Hepatocyte (in vitro differentiated cells): ENCODE results near the gene RPRD2. TPM values are rescaled to one million over a fixed set of nuclear protein-coding genes. Genes with fewer than 3 reads are reported as not detected.
"Not testable (repeated sequence)": the region's sequence is repeated elsewhere in the genome, so short reads cannot be mapped to it uniquely, and the experiment has no call there.

Experiments
- DNase-seq: peaks from one replicate; pipeline ENCODE4 v3.0.0-alpha.2; 2016; ENCODE audit warnings: low spot score
- H2AFZ ChIP-seq: fragments of 200-600 bp; sonication (generic); 2 replicates; pipeline ENCODE4 v1.6.0; 2016; ENCODE audit warnings: antibody characterized with exemption, mild to moderate bottlenecking
- H3K27ac ChIP-seq: fragments of 200-600 bp; sonication (generic); 2 replicates; pipeline ENCODE4 v1.5.1; 2016; ENCODE audit warnings: mild to moderate bottlenecking
- H3K27me3 ChIP-seq: fragments of 200-600 bp; sonication (generic); 2 replicates; pipeline ENCODE4 v1.6.1; 2016
- H3K36me3 ChIP-seq: fragments of 200-600 bp; sonication (generic); replicated peaks from 2 replicates; pipeline ENCODE4 v1.5.1; 2016; ENCODE audit warnings: low read depth; ENCODE audit not compliant: insufficient read depth
- H3K4me1 ChIP-seq: fragments of 200-600 bp; sonication (generic); 2 replicates; pipeline ENCODE4 v1.5.1; 2016; ENCODE audit warnings: mild to moderate bottlenecking, moderate library complexity; ENCODE audit not compliant: insufficient read depth
- H3K4me2 ChIP-seq: fragments of 200-600 bp; sonication (generic); 2 replicates; pipeline ENCODE4 v1.6.0; 2016
- H3K4me3 ChIP-seq: fragments of 200-600 bp; sonication (generic); 2 replicates; pipeline ENCODE4 v1.5.1; 2016; ENCODE audit warnings: mild to moderate bottlenecking
- H3K79me2 ChIP-seq: fragments of 200-600 bp; sonication (generic); 2 replicates; pipeline ENCODE4 v1.6.0; 2017; ENCODE audit warnings: mild to moderate bottlenecking
- H3K9me2 ChIP-seq: fragments of 200-600 bp; sonication (generic); replicated peaks from 2 replicates; pipeline ENCODE4 v1.6.0; 2017; ENCODE audit warnings: mild to moderate bottlenecking; ENCODE audit not compliant: insufficient read depth
- H3K9me3 ChIP-seq: fragments of 200-600 bp; sonication (generic); 2 replicates; pipeline ENCODE4 v1.5.1; 2016; ENCODE audit warnings: low read depth, mild to moderate bottlenecking
- H4K20me1 ChIP-seq: fragments of 200-600 bp; sonication (generic); 2 replicates; pipeline ENCODE4 v1.6.0; 2016; ENCODE audit warnings: mild to moderate bottlenecking; ENCODE audit not compliant: insufficient read depth, poor library complexity, severe bottlenecking
- EZH2 ChIP-seq: fragments of 200-600 bp; sonication (generic); IDR thresholded peaks from 2 replicates; pipeline ENCODE4 v1.6.1; 2016; ENCODE audit warnings: antibody characterized with exemption, mild to moderate bottlenecking, borderline replicate concordance
- EZH2phosphoT487 ChIP-seq: fragments of 200-600 bp; sonication (generic); IDR thresholded peaks from one replicate; pipeline ENCODE4 v1.6.1; 2018; ENCODE audit warnings: antibody characterized with exemption, mild to moderate bottlenecking, low read depth, moderate library complexity; ENCODE audit not compliant: unreplicated experiment, severe bottlenecking
- WGBS: methylation state at CpG from one replicate; pipeline ENCODE4 v1.1.6; 2016; ENCODE audit warnings: low lambda C conversion rate; ENCODE audit errors: missing lambda C conversion rate; 5-methylcytosine and 5-hydroxymethylcytosine counted together
- polyA plus RNA-seq: library from polyadenylated mRNA; unstranded; fragments of >200 nt; fragmentation: Nextera tagmentation; extraction: Ambion mirVana; gene quantifications from 2 replicates; pipeline ENCODE4 v1.2.1, GENCODE V29; 2016
- total RNA-seq: library from RNA; depleted of rRNA; stranded (reverse); fragments of >200 nt; gene quantifications from 2 replicates; pipeline ENCODE4 v1.2.3, GENCODE V29; 2014
- TF ChIP-seq, protein P1 (sequence below): fragments of 200-600 bp; sonication (generic); IDR thresholded peaks from 2 replicates; pipeline ENCODE4 v1.5.1; 2016; ENCODE audit warnings: antibody characterized with exemption, mild to moderate bottlenecking; ENCODE audit not compliant: poor library complexity

Gene RPRD2
- total RNA-seq (14.0 and 16.5 TPM in 2 replicates), polyA plus RNA-seq (15.7 and 18.8 TPM in 2 replicates)

DNA sequence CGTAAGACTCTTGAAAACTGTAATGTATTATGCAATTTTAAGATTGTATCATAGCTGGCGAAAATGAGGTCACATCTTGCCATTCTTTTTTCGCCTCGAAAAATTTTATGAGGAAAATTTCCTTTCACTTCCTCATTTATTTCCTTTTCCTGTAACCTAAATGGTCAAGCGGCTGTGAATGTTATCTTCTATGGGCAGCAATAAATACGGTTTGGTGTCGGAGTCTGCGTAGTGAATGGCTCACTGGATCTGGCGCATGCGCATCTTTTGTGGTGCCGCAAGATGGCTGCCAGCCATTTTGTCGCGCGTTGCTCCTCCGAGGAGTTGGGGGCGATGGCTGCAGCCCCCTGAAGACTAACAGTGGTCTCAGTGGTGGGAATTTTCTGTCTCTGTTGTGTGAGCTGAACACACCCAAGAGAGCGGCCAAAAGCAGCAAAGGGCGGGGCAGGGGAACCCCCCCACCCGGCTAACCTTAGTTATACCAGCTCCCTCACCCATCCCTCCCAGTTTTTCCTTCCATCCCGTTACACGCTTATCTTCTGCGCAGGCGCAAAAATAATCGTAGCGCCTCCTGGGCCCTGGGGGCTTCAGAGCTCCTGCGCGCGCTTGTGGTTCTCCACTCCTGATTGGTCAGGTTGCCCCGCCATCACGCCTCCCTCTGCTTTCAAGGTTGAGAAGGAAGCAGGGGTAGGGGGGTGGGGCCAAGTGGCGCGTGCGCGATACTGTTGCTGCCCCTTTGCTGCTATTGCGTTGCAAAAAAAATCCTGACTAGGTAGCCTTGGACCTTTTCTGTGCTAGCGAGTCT, at the start of gene RPRD2:
RPRD2 (plus strand) TSS at position 722 of the 805 bp plus-strand sequence. CDS start 568 bp downstream, outside the sequence.
- no peaks in the 10 kb centered on the region for H3K4me1 ChIP-seq
- H3K27me3 ChIP-seq, result no peaks in the 10 kb centered on the region
- peak; percentile 100 for DNase-seq
- TF ChIP-seq EZH2 (no peak), EZH2phosphoT487 (no peak)
- TF ChIP-seq, protein P1, sequence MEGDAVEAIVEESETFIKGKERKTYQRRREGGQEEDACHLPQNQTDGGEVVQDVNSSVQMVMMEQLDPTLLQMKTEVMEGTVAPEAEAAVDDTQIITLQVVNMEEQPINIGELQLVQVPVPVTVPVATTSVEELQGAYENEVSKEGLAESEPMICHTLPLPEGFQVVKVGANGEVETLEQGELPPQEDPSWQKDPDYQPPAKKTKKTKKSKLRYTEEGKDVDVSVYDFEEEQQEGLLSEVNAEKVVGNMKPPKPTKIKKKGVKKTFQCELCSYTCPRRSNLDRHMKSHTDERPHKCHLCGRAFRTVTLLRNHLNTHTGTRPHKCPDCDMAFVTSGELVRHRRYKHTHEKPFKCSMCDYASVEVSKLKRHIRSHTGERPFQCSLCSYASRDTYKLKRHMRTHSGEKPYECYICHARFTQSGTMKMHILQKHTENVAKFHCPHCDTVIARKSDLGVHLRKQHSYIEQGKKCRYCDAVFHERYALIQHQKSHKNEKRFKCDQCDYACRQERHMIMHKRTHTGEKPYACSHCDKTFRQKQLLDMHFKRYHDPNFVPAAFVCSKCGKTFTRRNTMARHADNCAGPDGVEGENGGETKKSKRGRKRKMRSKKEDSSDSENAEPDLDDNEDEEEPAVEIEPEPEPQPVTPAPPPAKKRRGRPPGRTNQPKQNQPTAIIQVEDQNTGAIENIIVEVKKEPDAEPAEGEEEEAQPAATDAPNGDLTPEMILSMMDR, result no peak
- peaks cover 40% of the 10 kb centered on the region for H3K79me2 ChIP-seq
- peak within 1 kb of the TSS; percentile 78 for H2AFZ ChIP-seq
- H3K36me3 ChIP-seq, result no peaks in the 10 kb centered on the region
- peak within 1 kb of the TSS; percentile 56 for H3K4me3 ChIP-seq
- WGBS, result 3% methylated on average over 36 of the region's 36 CpGs
- peak within 1 kb of the TSS; percentile 80 for H3K4me2 ChIP-seq
- peaks cover 8% of the 10 kb centered on the region for H4K20me1 ChIP-seq
- peak within 1 kb of the TSS; percentile 95 for H3K27ac ChIP-seq
- H3K9me2 ChIP-seq, result no peaks in the 10 kb centered on the region
- no peaks in the 10 kb centered on the region for H3K9me3 ChIP-seq

DNA sequence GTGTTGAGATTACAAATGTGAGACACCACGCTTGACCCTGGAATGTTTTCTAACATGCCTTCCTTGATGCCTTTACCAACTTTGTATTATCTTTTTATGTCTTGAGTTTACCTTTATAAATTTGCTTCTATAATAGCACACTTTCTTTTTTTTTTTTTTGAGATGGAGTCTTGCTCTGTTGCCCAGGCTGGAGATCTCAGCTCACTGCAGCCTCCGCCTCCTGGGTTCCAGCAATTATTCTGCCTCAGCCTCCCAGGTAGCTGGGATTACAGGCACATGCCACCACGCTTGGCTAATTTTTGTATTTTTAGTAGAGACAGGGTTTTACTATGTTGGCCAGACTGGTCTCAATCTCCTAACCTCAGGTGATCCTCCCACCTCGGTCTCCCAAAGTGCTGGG, 49.3 kb upstream of the RPRD2 start:
- H3K27ac ChIP-seq, H3K4me2 ChIP-seq, H3K9me3 ChIP-seq, H3K9me2 ChIP-seq, DNase-seq, H4K20me1 ChIP-seq, H3K4me3 ChIP-seq, H3K79me2 ChIP-seq, H3K36me3 ChIP-seq, H3K27me3 ChIP-seq, H3K4me1 ChIP-seq, H2AFZ ChIP-seq: not testable (repeated sequence)
- 92% methylated on average over 4 of the region's 4 CpGs for WGBS

DNA sequence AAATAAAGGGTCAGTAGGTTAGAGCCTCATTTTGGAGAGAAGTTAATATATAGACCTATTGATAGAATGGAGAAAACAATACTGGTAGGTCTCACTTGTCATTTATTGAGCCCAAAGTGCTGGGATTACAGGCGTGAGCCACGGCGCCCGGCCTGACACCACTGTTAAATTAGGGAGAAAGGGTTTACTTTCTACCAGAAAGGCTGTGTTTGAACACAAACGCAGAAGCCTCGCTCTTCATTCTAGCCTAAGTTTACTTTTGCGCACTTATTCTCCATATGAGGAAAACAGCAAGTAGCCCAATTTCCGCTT, 43.3 kb upstream of the RPRD2 start:
- Histone ChIP-seq H3K9me2 (no peaks in the 10 kb centered on the region), H4K20me1 (no peaks in the 10 kb centered on the region), H3K4me1 (no peaks in the 10 kb centered on the region), H3K36me3 (peaks cover 1% of the 10 kb centered on the region), H3K79me2 (peaks cover 41% of the 10 kb centered on the region), H3K9me3 (no peaks in the 10 kb centered on the region), H3K27me3 (no peaks in the 10 kb centered on the region), H3K27ac (peak overlapping the region; percentile 85), H3K4me2 (peak overlapping the region; percentile 68), H2AFZ (peak overlapping the region; percentile 36), H3K4me3 (peak overlapping the region; percentile 74)
- no peak for TF ChIP-seq EZH2
- no peak for TF ChIP-seq EZH2phosphoT487
- TF ChIP-seq, protein P1, result no peak
- no peak for DNase-seq
- 94% methylated on average over 8 of the region's 8 CpGs for WGBS

DNA sequence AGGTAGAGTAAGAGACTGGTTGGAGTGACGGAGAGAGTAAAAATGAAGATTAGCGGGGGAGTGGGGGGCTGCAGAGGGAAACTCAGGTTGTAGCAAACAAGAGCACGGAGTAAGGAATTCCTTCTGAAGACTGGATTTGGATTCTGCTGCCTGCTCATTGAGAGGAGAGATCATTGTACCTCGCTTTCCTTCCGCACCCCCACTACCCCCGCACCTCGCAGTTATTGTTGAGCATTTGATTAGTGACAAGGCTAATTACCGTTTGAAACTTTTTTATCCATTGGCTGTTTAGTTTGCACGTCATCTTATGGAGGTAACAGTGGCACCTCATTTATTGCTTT, 42.2 kb upstream of the RPRD2 start:
- no peaks in the 10 kb centered on the region for H3K27me3 ChIP-seq
- DNase-seq, result no peak
- TF ChIP-seq, protein P1, result no peak
- TF ChIP-seq EZH2phosphoT487 (no peak), EZH2 (no peak)
- H3K9me2 ChIP-seq, result no peaks in the 10 kb centered on the region
- no peaks in the 10 kb centered on the region for H3K4me1 ChIP-seq
- H3K27ac ChIP-seq, result peak overlapping the region; percentile 85
- peak overlapping the region; percentile 74 for H3K4me3 ChIP-seq
- H3K79me2 ChIP-seq, result peaks cover 46% of the 10 kb centered on the region
- H3K36me3 ChIP-seq, result peaks cover 10% of the 10 kb centered on the region
- no peaks in the 10 kb centered on the region for H3K9me3 ChIP-seq
- H4K20me1 ChIP-seq, result no peaks in the 10 kb centered on the region
- peak overlapping the region; percentile 83 for H3K4me2 ChIP-seq
- peak overlapping the region; percentile 68 for H2AFZ ChIP-seq
- 3% methylated on average over 7 of the region's 9 CpGs for WGBS
